Measurements from ENCODE around the gene TIMM8A.

- TF ChIP-seq, protein P1, sequence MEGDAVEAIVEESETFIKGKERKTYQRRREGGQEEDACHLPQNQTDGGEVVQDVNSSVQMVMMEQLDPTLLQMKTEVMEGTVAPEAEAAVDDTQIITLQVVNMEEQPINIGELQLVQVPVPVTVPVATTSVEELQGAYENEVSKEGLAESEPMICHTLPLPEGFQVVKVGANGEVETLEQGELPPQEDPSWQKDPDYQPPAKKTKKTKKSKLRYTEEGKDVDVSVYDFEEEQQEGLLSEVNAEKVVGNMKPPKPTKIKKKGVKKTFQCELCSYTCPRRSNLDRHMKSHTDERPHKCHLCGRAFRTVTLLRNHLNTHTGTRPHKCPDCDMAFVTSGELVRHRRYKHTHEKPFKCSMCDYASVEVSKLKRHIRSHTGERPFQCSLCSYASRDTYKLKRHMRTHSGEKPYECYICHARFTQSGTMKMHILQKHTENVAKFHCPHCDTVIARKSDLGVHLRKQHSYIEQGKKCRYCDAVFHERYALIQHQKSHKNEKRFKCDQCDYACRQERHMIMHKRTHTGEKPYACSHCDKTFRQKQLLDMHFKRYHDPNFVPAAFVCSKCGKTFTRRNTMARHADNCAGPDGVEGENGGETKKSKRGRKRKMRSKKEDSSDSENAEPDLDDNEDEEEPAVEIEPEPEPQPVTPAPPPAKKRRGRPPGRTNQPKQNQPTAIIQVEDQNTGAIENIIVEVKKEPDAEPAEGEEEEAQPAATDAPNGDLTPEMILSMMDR (IDR thresholded peaks at IDR 0.05 in 2 of 3, conservative IDR thresholded peaks at IDR 0.05 in 1 of 3; ENCODE audit: borderline replicate concordance in 1 of 3, insufficient read depth in 1 of 3, low read depth in 2 of 3, low read length in 2 of 3) = no peak
- no peak for TF ChIP-seq JUND (IDR thresholded peaks at IDR 0.05)
- TF ChIP-seq EZH2phosphoT487 (IDR thresholded peaks at IDR 0.05; ENCODE audit: borderline replicate concordance) = no peak
- TF ChIP-seq TCF7L2 (IDR thresholded peaks at IDR 0.05; ENCODE audit: borderline replicate concordance, extremely low read depth, insufficient read depth, insufficient read length) = no peak
- no peak for TF ChIP-seq YY1 (IDR thresholded peaks at IDR 0.05; ENCODE audit: extremely low read depth, insufficient replicate concordance, low read depth, low read length)
- TF ChIP-seq CBX3 (IDR thresholded peaks at IDR 0.05; ENCODE audit: low read depth) = no peak
- TF ChIP-seq POLR2A (IDR thresholded peaks at IDR 0.05; ENCODE audit: borderline replicate concordance, extremely low read depth, insufficient read depth, insufficient read length) = no peak
- TF ChIP-seq SIN3A (IDR thresholded peaks at IDR 0.05; ENCODE audit: low read depth) = no peak
- no peak for TF ChIP-seq CEBPB (IDR thresholded peaks at IDR 0.05; ENCODE audit: low read depth)
Measured at GRCh38 chrX:101397779-101398178, 49.2 kb upstream of the TIMM8A start.

Data from HCT116 (cell line).